ENCODE data around the gene CATSPERE.
"Not testable (repeated sequence)": the region's sequence is repeated elsewhere in the genome, so short reads cannot be mapped to it uniquely, and the experiment has no call there.

- not testable (repeated sequence) for TF ChIP-seq CTCF (IDR thresholded peaks at IDR 0.05; ENCODE audit: low read length); EZH2 (optimal IDR thresholded peaks at IDR 0.05; ENCODE audit: low read depth, low read length); EZH2phosphoT487 (IDR thresholded peaks at IDR 0.05; ENCODE audit: low read length)
These were observed 117.1 kb downstream of the CATSPERE start for GRCh38 chr1:244578205-244578604.

Data from MM.1S (cell line).